HG02623 (cell line): Measurements from ENCODE around the gene KCNMA1.

Experiments
- ATAC-seq: cut with Tn5 transposase; IDR thresholded peaks from one replicate; pipeline ENCODE4 v1.9.1; 2021; ENCODE audit warnings: moderate library complexity; ENCODE audit not compliant: unreplicated experiment

The KCNMA1 gene

GRCh38 chr10:77037735-77038403 lies 599.7 kb downstream of the KCNMA1 start:
- no peak for ATAC-seq

GRCh38 chr10:77036993-77037734 lies 600.4 kb downstream of the KCNMA1 start:
- no peak for ATAC-seq

- no peak for ATAC-seq
Observed at GRCh38 chr10:77036276-77036675, 601.3 kb downstream of the KCNMA1 start.

- no peak for ATAC-seq
Observed at GRCh38 chr10:77034795-77035194, 602.8 kb downstream of the KCNMA1 start.

GRCh38 chr10:77034240-77034639 lies 603.4 kb downstream of the KCNMA1 start:
- no peak for ATAC-seq

- ATAC-seq = no peak
Observed at GRCh38 chr10:77032188-77032570, 605.4 kb downstream of the KCNMA1 start.

- no peak for ATAC-seq
Observed at GRCh38 chr10:77031531-77032187, 605.9 kb downstream of the KCNMA1 start.

GRCh38 chr10:77030974-77031373 lies 606.6 kb downstream of the KCNMA1 start:
- ATAC-seq = no peak

- no peak for ATAC-seq
Observed at GRCh38 chr10:77029777-77030717, 607.6 kb downstream of the KCNMA1 start.

- ATAC-seq = no peak
Observed at GRCh38 chr10:77028042-77028441, 609.6 kb downstream of the KCNMA1 start.

GRCh38 chr10:77027576-77027975 lies 610.0 kb downstream of the KCNMA1 start:
- ATAC-seq = peak; percentile 75

GRCh38 chr10:77027141-77027540 lies 610.5 kb downstream of the KCNMA1 start:
- no peak for ATAC-seq

GRCh38 chr10:77026148-77026547 lies 611.5 kb downstream of the KCNMA1 start:
- no peak for ATAC-seq

- no peak for ATAC-seq
Observed at GRCh38 chr10:77024461-77024860, 613.1 kb downstream of the KCNMA1 start.

- ATAC-seq = no peak
Observed at GRCh38 chr10:77023396-77023795, 614.2 kb downstream of the KCNMA1 start.

GRCh38 chr10:77022671-77023070 lies 614.9 kb downstream of the KCNMA1 start:
- ATAC-seq = no peak

GRCh38 chr10:77021966-77022490 lies 615.6 kb downstream of the KCNMA1 start:
- ATAC-seq = no peak

GRCh38 chr10:77020426-77021040 lies 617.1 kb downstream of the KCNMA1 start:
- no peak for ATAC-seq

GRCh38 chr10:77016855-77017254 lies 620.8 kb downstream of the KCNMA1 start:
- no peak for ATAC-seq

- no peak for ATAC-seq
Observed at GRCh38 chr10:77016278-77016815, 621.3 kb downstream of the KCNMA1 start.
